ENCODE data around the gene PHF11. TPM values are rescaled to one million over a fixed set of nuclear protein-coding genes. Genes with fewer than 3 reads are reported as not detected.
A peak's percentile ranks its signal among the peaks of the same experiment; 100 is the strongest.
"Not testable (repeated sequence)": the region's sequence is repeated elsewhere in the genome, so short reads cannot be mapped to it uniquely, and the experiment has no call there.

The PHF11 gene
- total RNA-seq, 2 experiments from 2014 or later: 89.2 to 99.4 TPM

GRCh38 chr13:49459580-49459979, 36.2 kb upstream of the PHF11 start:
- no peak for DNase-seq
- ChIA-PET CTCF (no interaction called here), POLR2A (no interaction called here)
- H3K27me3 Mint-ChIP-seq: no peaks in the 10 kb centered on the region
- H3K4me3 Mint-ChIP-seq: no peak overlapping the region
- peaks cover 37% of the 10 kb centered on the region for H3K36me3 Mint-ChIP-seq
- intact Hi-C loops (cut with micrococcal nuclease): no loop called here
- peaks cover 10% of the 10 kb centered on the region for H3K4me1 Mint-ChIP-seq (ENCODE audit: low read depth)
- no peak overlapping the region for H3K27ac Mint-ChIP-seq
- peaks cover 16% of the 10 kb centered on the region for H3K9me3 Mint-ChIP-seq

- H3K27ac Mint-ChIP-seq: no peak overlapping the region
- H3K4me1 Mint-ChIP-seq (ENCODE audit: low read depth): no peaks in the 10 kb centered on the region
- peaks cover 16% of the 10 kb centered on the region for H3K9me3 Mint-ChIP-seq
- DNase-seq: no peak
- H3K4me3 Mint-ChIP-seq: no peak overlapping the region
- ChIA-PET POLR2A (no interaction called here), CTCF (no interaction called here)
- H3K36me3 Mint-ChIP-seq: peaks cover 52% of the 10 kb centered on the region
- intact Hi-C loops (cut with micrococcal nuclease): no loop called here
- H3K27me3 Mint-ChIP-seq: no peaks in the 10 kb centered on the region
Observed at GRCh38 chr13:49464085-49464484, 31.7 kb upstream of the PHF11 start.

- Mint-ChIP-seq H3K4me1 (ENCODE audit: low read depth) (no peaks in the 10 kb centered on the region), H3K27me3 (no peaks in the 10 kb centered on the region), H3K9me3 (peaks cover 16% of the 10 kb centered on the region), H3K36me3 (peaks cover 58% of the 10 kb centered on the region), H3K4me3 (no peak overlapping the region), H3K27ac (no peak overlapping the region)
- ChIA-PET CTCF (no interaction called here), POLR2A (interaction anchor here (0.6 kb wide), 1 partner anchor 93 kb away, joined by 3 read pairs; no protein-coding TSS in a partner anchor)
- intact Hi-C loops (cut with micrococcal nuclease): no loop called here
- DNase-seq: no peak
Observed at GRCh38 chr13:49464621-49465325, 31.0 kb upstream of the PHF11 start.

- Mint-ChIP-seq H3K27me3 (no peaks in the 10 kb centered on the region), H3K36me3 (peaks cover 59% of the 10 kb centered on the region), H3K4me1 (ENCODE audit: low read depth) (no peaks in the 10 kb centered on the region), H3K4me3 (no peak overlapping the region), H3K27ac (no peak overlapping the region), H3K9me3 (peaks cover 16% of the 10 kb centered on the region)
- no peak for DNase-seq
- CTCF ChIA-PET: interaction anchor here (0.6 kb wide), 1 partner anchor 76 kb away, joined by 7 read pairs; no protein-coding TSS in a partner anchor
- POLR2A ChIA-PET: interaction anchor here (0.6 kb wide), 1 partner anchor 108 kb away, joined by 3 read pairs; no protein-coding TSS in a partner anchor
- intact Hi-C loops (cut with micrococcal nuclease): no loop called here
Observed at GRCh38 chr13:49466292-49466838, 29.4 kb upstream of the PHF11 start.

- Mint-ChIP-seq H3K27me3 (no peaks in the 10 kb centered on the region), H3K9me3 (no peaks in the 10 kb centered on the region), H3K27ac (no peak overlapping the region), H3K36me3 (peaks cover 36% of the 10 kb centered on the region), H3K4me3 (no peak overlapping the region), H3K4me1 (ENCODE audit: low read depth) (peaks cover 6% of the 10 kb centered on the region)
- ChIA-PET POLR2A (no interaction called here), CTCF (no interaction called here)
- intact Hi-C loops (cut with micrococcal nuclease): no loop called here
- no peak for DNase-seq
Observed at GRCh38 chr13:49472186-49472585, 23.6 kb upstream of the PHF11 start.

- ChIA-PET POLR2A (no interaction called here), CTCF (no interaction called here)
- H3K4me1 Mint-ChIP-seq (ENCODE audit: low read depth): peaks cover 6% of the 10 kb centered on the region
- intact Hi-C loops (cut with micrococcal nuclease): no loop called here
- DNase-seq: no peak
- H3K9me3 Mint-ChIP-seq: no peaks in the 10 kb centered on the region
- no peaks in the 10 kb centered on the region for H3K27me3 Mint-ChIP-seq
- no peak overlapping the region for H3K4me3 Mint-ChIP-seq
- H3K36me3 Mint-ChIP-seq: peaks cover 23% of the 10 kb centered on the region
- H3K27ac Mint-ChIP-seq: no peak overlapping the region
Observed at GRCh38 chr13:49476529-49476928, 19.2 kb upstream of the PHF11 start.

GRCh38 chr13:49481788-49482187, 14.0 kb upstream of the PHF11 start:
- Mint-ChIP-seq H3K27me3 (no peaks in the 10 kb centered on the region), H3K36me3 (peaks cover 35% of the 10 kb centered on the region), H3K4me1 (ENCODE audit: low read depth) (no peaks in the 10 kb centered on the region), H3K4me3 (no peak overlapping the region), H3K9me3 (no peaks in the 10 kb centered on the region), H3K27ac (no peak overlapping the region)
- ChIA-PET POLR2A (interaction anchor here (0.6 kb wide), 1 partner anchor 10 kb away, joined by 6 read pairs; no protein-coding TSS in a partner anchor), CTCF (no interaction called here)
- intact Hi-C loops (cut with micrococcal nuclease): no loop called here
- no peak for DNase-seq

GRCh38 chr13:49488563-49488962, 7.2 kb upstream of the PHF11 start:
- peaks cover 26% of the 10 kb centered on the region for H3K36me3 Mint-ChIP-seq
- POLR2A ChIA-PET: no interaction called here
- DNase-seq: no peak
- no peaks in the 10 kb centered on the region for H3K9me3 Mint-ChIP-seq
- no peaks in the 10 kb centered on the region for H3K27me3 Mint-ChIP-seq
- H3K27ac Mint-ChIP-seq: no peak overlapping the region
- no peaks in the 10 kb centered on the region for H3K4me1 Mint-ChIP-seq (ENCODE audit: low read depth)
- intact Hi-C loops (cut with micrococcal nuclease): no loop called here
- no peak overlapping the region for H3K4me3 Mint-ChIP-seq
- CTCF ChIA-PET: no interaction called here

- Mint-ChIP-seq H3K36me3 (peaks cover 35% of the 10 kb centered on the region), H3K27ac (peak overlapping the region; percentile 98), H3K4me3 (peak overlapping the region; percentile 91), H3K9me3 (no peaks in the 10 kb centered on the region), H3K4me1 (ENCODE audit: low read depth) (peaks cover 41% of the 10 kb centered on the region), H3K27me3 (no peaks in the 10 kb centered on the region)
- ChIA-PET CTCF (interaction anchor here (1.4 kb wide), 1 partner anchor 12 kb away, joined by 3 read pairs; no protein-coding TSS in a partner anchor), POLR2A (no interaction called here)
- intact Hi-C loops (cut with micrococcal nuclease): loop anchor here (1.0 to 5.0 kb wide), 6 partner anchors 40 to 1958 kb away; partner anchors contain the start of genes CAB39L, FNDC3A, INTS6 and KPNA3
- no peak for DNase-seq
Observed at GRCh38 chr13:49494645-49495044, 1.1 kb upstream of the PHF11 start.

GRCh38 chr13:49496837-49497236, 1.1 kb downstream of the PHF11 start:
- H3K4me1 Mint-ChIP-seq (ENCODE audit: low read depth): peaks cover 52% of the 10 kb centered on the region
- not testable (repeated sequence) for H3K9me3 Mint-ChIP-seq, H3K27me3 Mint-ChIP-seq
- peak overlapping the region; percentile 86 for H3K4me3 Mint-ChIP-seq
- POLR2A ChIA-PET: interaction anchor here (0.8 to 2.1 kb wide), 7 partner anchors 11 to 248 kb away, joined by 3 to 72 read pairs (median 6); partner anchors contain the start of genes CAB39L, RCBTB1 and SETDB2
- peaks cover 45% of the 10 kb centered on the region for H3K36me3 Mint-ChIP-seq
- H3K27ac Mint-ChIP-seq: peak overlapping the region; percentile 98
- CTCF ChIA-PET: interaction anchor here (1.3 kb wide), 1 partner anchor 51 kb away, joined by 3 read pairs; no protein-coding TSS in a partner anchor
- peak; percentile 85 for DNase-seq
- intact Hi-C loops (cut with micrococcal nuclease): loop anchor here (1.0 to 5.0 kb wide), 5 partner anchors 73 to 1955 kb away; partner anchors contain the start of genes FNDC3A, INTS6 and RCBTB1

GRCh38 chr13:49497272-49497671, 1.5 kb downstream of the PHF11 start:
- H3K4me1 Mint-ChIP-seq (ENCODE audit: low read depth): peaks cover 52% of the 10 kb centered on the region
- intact Hi-C loops (cut with micrococcal nuclease): loop anchor here (1.0 to 5.0 kb wide), 4 partner anchors 73 to 1955 kb away; partner anchors contain the start of genes FNDC3A and INTS6
- no peaks in the 10 kb centered on the region for H3K27me3 Mint-ChIP-seq
- H3K27ac Mint-ChIP-seq: peak overlapping the region; percentile 98
- H3K36me3 Mint-ChIP-seq: peaks cover 45% of the 10 kb centered on the region
- ChIA-PET CTCF (no interaction called here), POLR2A (interaction anchor here (1.8 to 2.1 kb wide), 3 partner anchors 46 to 73 kb away, joined by 6 to 72 read pairs (median 13); partner anchors contain the start of genes CAB39L and SETDB2)
- DNase-seq: peak; percentile 16
- peak overlapping the region; percentile 86 for H3K4me3 Mint-ChIP-seq
- H3K9me3 Mint-ChIP-seq: no peaks in the 10 kb centered on the region

GRCh38 chr13:49498206-49498605, 2.5 kb downstream of the PHF11 start:
- Mint-ChIP-seq H3K27ac (peak overlapping the region; percentile 98), H3K36me3 (peaks cover 50% of the 10 kb centered on the region), H3K4me1 (ENCODE audit: low read depth) (peaks cover 57% of the 10 kb centered on the region), H3K27me3 (no peaks in the 10 kb centered on the region), H3K9me3 (no peaks in the 10 kb centered on the region), H3K4me3 (no peak overlapping the region)
- ChIA-PET POLR2A (no interaction called here), CTCF (no interaction called here)
- intact Hi-C loops (cut with micrococcal nuclease): loop anchor here (1.0 to 5.0 kb wide), 3 partner anchors 48 to 1954 kb away; partner anchors contain the start of genes FNDC3A and INTS6
- no peak for DNase-seq
